ENCODE data around the gene ADAD2.

DNA sequence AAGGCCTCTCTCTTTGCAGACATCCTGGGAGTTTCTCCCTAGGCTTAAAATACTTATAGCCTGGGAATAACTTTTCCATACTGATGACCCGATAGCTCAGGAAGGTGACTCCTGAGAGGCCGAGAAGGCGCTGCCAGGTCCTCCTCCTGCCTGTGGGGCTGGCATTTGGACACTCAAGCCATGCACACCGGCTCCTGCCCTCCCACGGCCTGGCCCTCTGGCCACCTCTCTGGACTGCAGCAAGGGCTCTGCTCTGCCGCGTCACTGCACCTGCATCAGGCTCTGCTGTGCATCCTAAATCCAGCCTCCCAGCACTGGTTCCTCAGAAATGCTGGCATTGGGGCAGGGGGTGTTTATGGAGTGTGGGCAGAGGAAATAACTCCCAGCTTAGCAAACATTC, 34.6 kb downstream of the ADAD2 start:
- TF ChIP-seq, protein P1, sequence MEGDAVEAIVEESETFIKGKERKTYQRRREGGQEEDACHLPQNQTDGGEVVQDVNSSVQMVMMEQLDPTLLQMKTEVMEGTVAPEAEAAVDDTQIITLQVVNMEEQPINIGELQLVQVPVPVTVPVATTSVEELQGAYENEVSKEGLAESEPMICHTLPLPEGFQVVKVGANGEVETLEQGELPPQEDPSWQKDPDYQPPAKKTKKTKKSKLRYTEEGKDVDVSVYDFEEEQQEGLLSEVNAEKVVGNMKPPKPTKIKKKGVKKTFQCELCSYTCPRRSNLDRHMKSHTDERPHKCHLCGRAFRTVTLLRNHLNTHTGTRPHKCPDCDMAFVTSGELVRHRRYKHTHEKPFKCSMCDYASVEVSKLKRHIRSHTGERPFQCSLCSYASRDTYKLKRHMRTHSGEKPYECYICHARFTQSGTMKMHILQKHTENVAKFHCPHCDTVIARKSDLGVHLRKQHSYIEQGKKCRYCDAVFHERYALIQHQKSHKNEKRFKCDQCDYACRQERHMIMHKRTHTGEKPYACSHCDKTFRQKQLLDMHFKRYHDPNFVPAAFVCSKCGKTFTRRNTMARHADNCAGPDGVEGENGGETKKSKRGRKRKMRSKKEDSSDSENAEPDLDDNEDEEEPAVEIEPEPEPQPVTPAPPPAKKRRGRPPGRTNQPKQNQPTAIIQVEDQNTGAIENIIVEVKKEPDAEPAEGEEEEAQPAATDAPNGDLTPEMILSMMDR (conservative IDR thresholded peaks at IDR 0.05; ENCODE audit: low read depth, low read length): no peak
- TF ChIP-seq MAZ (IDR thresholded peaks at IDR 0.05; ENCODE audit: borderline replicate concordance, low read depth, low read length): no peak
- no peak for TF ChIP-seq POLR2A (IDR thresholded peaks at IDR 0.05; ENCODE audit: low read depth, low read length)
- TF ChIP-seq MXI1 (IDR thresholded peaks at IDR 0.05; ENCODE audit: borderline replicate concordance, low read depth, low read length): no peak
- no peak for TF ChIP-seq MAFK (IDR thresholded peaks at IDR 0.05; ENCODE audit: low read depth, low read length)
- no peak for TF ChIP-seq FOS (IDR thresholded peaks at IDR 0.05; ENCODE audit: low read depth, low read length)

Measured in IMR-90 (cell line).